H1 (cell line): ENCODE data around the gene ENO3.

ENCODE experiments used
- EGR1 ChIP-seq: IDR thresholded peaks from 2 replicates; pipeline ENCODE4 v1.6.1; 2011; ENCODE audit warnings: low read depth, low read length, borderline replicate concordance
- PHF8 ChIP-seq: fragments of 200-600 bp; sonication (generic); conservative IDR thresholded peaks from 2 replicates; pipeline ENCODE4 v1.7.1; 2012; ENCODE audit warnings: low read depth, mild to moderate bottlenecking, inconsistent platforms, low read length, moderate library complexity
- SIX5 ChIP-seq: IDR thresholded peaks from 2 replicates; pipeline ENCODE4 v1.6.1; 2011; ENCODE audit warnings: mild to moderate bottlenecking, low read depth, low read length
- TF ChIP-seq, protein P1 (sequence below), 3 experiments: IDR thresholded peaks; 1 replicate in 2 of 3; 2 replicates in 1 of 3; pipeline versions ENCODE4 v1.5.1 to v1.6.1; 2011; ENCODE audit warnings: low read length in 3 of 3, mild to moderate bottlenecking in 3 of 3, inconsistent platforms in 2 of 3, low read depth in 1 of 3, moderate library complexity in 1 of 3; ENCODE audit not compliant: insufficient read depth in 1 of 3; ENCODE audit errors: control extremely low read depth in 1 of 3

DNA sequence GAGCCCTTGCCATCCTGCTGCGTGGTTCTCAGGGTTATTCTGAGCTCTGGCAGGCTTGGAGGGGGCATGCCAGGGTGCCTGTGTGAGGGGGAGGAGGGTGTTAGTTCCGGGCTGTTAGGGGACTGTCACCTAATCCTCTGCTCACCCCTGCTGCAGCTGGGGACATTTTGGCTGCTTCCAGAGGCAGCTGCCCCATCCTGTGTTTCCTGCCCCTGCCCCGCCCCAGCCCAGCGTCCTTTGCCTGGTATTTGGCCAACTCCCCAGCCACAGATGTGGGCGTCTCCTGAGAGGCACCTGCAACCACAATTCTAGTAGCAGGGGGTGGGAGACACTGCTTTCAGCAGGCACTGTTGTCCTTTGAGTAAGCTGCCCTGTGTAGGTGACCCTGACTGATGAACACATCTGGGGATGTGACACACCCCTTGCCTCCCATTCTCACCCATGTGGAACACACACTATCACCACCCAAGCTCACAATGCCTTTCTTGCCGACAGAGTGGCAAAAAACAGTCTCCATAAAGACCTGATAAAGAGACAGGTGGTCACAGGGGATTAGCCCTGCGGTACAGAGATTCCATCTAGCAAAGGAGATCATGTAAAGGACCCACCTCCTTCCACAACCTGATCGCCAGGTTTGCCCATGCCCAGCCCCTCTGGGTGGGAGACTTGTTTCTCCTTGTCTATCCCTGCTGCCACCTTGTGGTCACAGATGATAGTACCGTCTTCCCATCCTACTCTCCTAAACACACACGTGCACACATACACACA, 47.7 kb upstream of the ENO3 start, which contains the start of gene CHRNE:
- TF ChIP-seq, protein P1, sequence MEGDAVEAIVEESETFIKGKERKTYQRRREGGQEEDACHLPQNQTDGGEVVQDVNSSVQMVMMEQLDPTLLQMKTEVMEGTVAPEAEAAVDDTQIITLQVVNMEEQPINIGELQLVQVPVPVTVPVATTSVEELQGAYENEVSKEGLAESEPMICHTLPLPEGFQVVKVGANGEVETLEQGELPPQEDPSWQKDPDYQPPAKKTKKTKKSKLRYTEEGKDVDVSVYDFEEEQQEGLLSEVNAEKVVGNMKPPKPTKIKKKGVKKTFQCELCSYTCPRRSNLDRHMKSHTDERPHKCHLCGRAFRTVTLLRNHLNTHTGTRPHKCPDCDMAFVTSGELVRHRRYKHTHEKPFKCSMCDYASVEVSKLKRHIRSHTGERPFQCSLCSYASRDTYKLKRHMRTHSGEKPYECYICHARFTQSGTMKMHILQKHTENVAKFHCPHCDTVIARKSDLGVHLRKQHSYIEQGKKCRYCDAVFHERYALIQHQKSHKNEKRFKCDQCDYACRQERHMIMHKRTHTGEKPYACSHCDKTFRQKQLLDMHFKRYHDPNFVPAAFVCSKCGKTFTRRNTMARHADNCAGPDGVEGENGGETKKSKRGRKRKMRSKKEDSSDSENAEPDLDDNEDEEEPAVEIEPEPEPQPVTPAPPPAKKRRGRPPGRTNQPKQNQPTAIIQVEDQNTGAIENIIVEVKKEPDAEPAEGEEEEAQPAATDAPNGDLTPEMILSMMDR (IDR thresholded peaks at IDR 0.05; ENCODE audit: control extremely low read depth in 1 of 3, insufficient read depth in 1 of 3, low read depth in 1 of 3, low read length in 3 of 3) = peak; percentile 71 to 89 (median 81)
- TF ChIP-seq SIX5 (no peak), PHF8 (no peak), EGR1 (no peak)
